ENCODE results near the gene TSFM.

TSFM gene

DNA sequence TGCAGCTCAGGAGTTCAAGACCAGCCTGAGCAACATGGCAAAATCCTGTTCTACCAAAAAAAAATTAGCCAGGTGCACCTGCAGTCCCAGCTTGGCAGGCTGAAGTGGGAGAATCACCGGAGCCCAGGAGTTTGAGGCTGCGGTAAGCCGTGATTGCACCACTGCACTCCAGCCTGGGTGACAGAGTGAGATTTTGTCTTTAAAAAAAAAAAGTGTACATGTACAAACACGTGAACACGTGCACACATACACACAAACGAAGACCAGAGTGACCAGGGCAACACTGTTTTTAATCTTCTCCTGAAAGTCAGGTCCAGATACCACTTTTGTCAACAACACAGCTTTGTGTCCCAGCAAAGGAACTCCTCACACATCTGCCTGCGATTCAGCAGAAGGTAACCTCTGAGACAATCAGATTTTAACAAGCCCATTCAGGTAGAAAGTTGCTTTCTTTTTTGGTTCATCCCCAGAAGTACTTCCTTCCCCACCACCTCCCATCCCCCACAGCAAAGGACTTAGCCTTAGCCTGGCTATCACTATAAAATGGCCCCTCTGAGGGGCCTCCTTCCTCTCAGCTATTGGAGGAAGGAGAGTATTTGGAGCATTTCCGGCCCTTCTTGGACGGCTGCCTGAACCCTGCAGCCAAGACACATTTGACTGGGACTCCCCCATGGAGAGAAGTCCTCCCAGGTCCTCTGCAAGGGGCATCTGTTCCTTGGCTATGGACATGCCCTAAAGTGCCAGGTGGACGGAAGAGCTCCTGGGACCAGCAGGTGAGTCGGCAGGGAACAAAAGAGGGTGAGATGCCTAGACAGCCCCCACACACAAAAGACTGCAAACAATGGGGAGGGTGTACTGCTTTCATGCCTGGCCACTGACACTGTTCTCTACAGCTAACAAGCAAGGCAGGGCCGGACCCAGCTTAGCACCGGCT, 54.1 kb downstream of the TSFM start:
- DNase-seq: no peak

DNA sequence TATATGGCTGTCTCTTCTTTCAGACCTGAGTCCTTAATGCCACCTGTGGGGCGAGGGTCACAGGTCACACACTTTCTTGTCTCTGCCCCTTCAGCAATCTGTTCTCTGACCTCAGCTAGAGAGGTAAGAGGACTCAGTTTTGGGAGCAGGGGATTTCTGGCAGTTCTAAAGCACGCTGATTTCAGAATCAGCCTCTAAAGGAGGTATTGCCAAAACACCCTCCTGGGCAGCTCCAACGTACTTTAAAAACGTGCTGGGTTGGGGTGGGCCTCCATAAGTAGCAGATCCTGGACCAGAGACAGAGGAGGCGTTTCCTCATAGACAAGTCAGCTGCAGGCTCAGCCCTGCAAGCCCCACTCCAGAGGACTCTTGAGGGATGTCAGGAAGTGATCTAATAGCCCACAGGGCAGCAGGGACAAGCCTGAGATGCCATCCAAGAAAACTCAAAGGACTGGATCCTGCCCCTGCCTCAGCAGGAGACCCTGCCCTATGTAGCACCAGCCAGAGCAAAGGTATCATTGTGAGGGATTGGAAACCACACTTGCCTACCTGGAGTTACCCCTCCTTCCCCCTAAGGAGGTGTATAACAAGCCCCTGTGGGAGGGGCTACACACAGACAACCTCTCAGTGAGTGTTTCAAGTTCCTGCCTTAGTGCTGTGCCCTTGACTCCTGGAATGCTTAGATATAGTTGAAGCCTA, 55.4 kb downstream of the TSFM start:
- peak; percentile 49 for DNase-seq

- peak; percentile 61 for DNase-seq
Measured at GRCh38 chr12:57838594-57839302, 56.2 kb downstream of the TSFM start.

- no peak for DNase-seq
Measured at GRCh38 chr12:57839996-57840395, 57.4 kb downstream of the TSFM start.

- no peak for DNase-seq
Measured at GRCh38 chr12:57840726-57841125, 58.1 kb downstream of the TSFM start.

GRCh38 chr12:57841445-57841844, 58.9 kb downstream of the TSFM start:
- no peak for DNase-seq

GRCh38 chr12:57842342-57843294, 60.0 kb downstream of the TSFM start:
- DNase-seq: no peak

GRCh38 chr12:57844709-57845477, 62.3 kb downstream of the TSFM start:
- peak; percentile 68 for DNase-seq

DNA sequence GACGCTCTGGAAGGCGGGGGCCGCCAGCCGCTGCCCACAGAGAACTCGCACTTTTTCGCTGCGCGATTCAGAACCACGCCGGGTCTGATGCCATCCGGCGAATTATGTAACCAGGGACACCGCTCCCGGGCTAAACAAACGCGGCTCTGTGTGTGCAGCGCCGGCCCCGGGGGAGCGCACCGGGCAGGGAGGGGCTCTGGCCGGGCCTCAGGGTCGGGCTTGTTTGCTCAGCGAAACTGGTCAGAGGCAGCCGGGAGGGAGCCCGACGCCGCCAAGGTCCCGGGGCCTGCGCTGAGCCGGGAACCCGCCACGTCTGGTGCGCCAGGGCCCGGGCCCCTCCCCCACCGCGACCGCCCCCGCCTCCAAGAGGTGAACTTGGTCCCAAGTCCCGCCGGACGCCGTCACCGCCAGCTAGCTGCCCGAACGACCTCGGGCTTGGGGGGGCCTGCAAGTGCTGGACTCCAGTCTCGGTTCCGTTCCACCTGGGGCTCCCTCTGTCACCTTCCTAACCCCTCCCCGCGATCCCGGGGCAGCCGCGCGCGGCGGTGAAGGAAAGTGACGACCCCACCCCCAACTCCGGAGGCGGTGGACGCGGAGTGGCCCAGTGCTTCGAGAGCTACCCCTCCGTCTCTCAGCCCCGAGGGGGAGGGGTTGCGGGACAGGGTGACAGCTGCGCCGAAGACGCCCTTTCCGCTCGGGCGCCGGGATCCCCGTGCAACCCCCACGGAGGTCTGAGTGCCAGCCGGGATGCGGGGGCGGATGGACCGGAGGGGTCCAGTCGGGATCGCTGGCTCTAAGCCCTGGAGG, 63.1 kb downstream of the TSFM start:
- DNase-seq: peak; percentile 59

GRCh38 chr12:57846285-57846576, 63.6 kb downstream of the TSFM start:
- no peak for DNase-seq

GRCh38 chr12:57846577-57847319, 64.2 kb downstream of the TSFM start, which contains the start of gene CTDSP2:
Gene CTDSP2 (minus strand): TSS chr12:57846729. CDS start chr12:57846435, 294 bp downstream.
- DNase-seq: peak; percentile 99
